ENCODE results near the gene NT5C1A. TPM values are rescaled to one million over a fixed set of nuclear protein-coding genes. Genes with fewer than 3 reads are reported as not detected.

NT5C1A gene
- polyA plus RNA-seq, 1 experiment, result not detected

GRCh38 chr1:39713557-39713956 lies 41.6 kb upstream of the NT5C1A start:
- POLR2A ChIA-PET, result no interaction called here
- no peak overlapping the region for H3K27ac ChIP-seq (ENCODE audit: low read depth, low read length)
- TF ChIP-seq, protein P1, sequence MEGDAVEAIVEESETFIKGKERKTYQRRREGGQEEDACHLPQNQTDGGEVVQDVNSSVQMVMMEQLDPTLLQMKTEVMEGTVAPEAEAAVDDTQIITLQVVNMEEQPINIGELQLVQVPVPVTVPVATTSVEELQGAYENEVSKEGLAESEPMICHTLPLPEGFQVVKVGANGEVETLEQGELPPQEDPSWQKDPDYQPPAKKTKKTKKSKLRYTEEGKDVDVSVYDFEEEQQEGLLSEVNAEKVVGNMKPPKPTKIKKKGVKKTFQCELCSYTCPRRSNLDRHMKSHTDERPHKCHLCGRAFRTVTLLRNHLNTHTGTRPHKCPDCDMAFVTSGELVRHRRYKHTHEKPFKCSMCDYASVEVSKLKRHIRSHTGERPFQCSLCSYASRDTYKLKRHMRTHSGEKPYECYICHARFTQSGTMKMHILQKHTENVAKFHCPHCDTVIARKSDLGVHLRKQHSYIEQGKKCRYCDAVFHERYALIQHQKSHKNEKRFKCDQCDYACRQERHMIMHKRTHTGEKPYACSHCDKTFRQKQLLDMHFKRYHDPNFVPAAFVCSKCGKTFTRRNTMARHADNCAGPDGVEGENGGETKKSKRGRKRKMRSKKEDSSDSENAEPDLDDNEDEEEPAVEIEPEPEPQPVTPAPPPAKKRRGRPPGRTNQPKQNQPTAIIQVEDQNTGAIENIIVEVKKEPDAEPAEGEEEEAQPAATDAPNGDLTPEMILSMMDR (IDR thresholded peaks at IDR 0.05; ENCODE audit: low read depth, low read length), result no peak
- DNase-seq (ENCODE audit: low read depth, low spot score), result no peak
- no peak overlapping the region for H3K4me3 ChIP-seq (ENCODE audit: low read depth, low read length)
- H3K9me3 ChIP-seq (ENCODE audit: control insufficient read depth, insufficient read depth, low read length), result no peaks in the 10 kb centered on the region
- CTCF ChIA-PET, result interaction anchor here (1.1 to 1.7 kb wide), 2 partner anchors 13 to 107 kb away, joined by 3 to 6 read pairs; no protein-coding TSS in a partner anchor
- H3K27me3 ChIP-seq (ENCODE audit: control insufficient read depth, insufficient read depth, low read length), result peaks cover 42% of the 10 kb centered on the region

DNA sequence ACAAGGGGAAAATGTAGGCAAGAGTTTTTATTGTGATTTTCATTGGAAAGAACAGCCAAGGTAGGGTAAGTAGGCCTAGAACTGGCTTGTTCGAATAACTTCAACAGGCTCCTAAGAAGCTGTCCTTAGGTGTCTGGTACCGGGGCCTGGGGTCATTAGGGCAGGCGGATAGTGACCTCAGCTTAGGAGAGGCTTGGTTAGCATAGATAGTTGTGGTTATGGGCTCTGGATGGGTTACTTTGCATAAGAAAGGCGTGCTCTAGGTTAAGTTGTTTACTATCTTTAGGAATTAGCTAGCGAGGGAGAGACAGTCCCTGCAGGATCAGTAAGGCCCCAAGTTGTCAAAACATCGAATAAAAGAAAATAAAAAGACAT lies 40.0 kb upstream of the NT5C1A start:
- DNase-seq (ENCODE audit: low read depth, low spot score), result no peak
- Histone ChIP-seq H3K9me3 (ENCODE audit: control insufficient read depth, insufficient read depth, low read length) (no peaks in the 10 kb centered on the region), H3K27me3 (ENCODE audit: control insufficient read depth, insufficient read depth, low read length) (peaks cover 34% of the 10 kb centered on the region), H3K27ac (ENCODE audit: low read depth, low read length) (no peak overlapping the region), H3K4me3 (ENCODE audit: low read depth, low read length) (no peak overlapping the region)
- ChIA-PET CTCF (interaction anchor here (1.0 to 1.6 kb wide), 3 partner anchors 39 to 106 kb away, joined by 3 to 4 read pairs (median 4); no protein-coding TSS in a partner anchor), POLR2A (no interaction called here)
- TF ChIP-seq, protein P1 (IDR thresholded peaks at IDR 0.05; ENCODE audit: low read depth, low read length), result no peak

GRCh38 chr1:39711104-39711965 lies 39.4 kb upstream of the NT5C1A start:
- TF ChIP-seq, protein P1 (IDR thresholded peaks at IDR 0.05; ENCODE audit: low read depth, low read length), result no peak
- CTCF ChIA-PET, result interaction anchor here (1.0 to 1.6 kb wide), 3 partner anchors 54 to 105 kb away, joined by 3 to 4 read pairs (median 3); no protein-coding TSS in a partner anchor
- H3K9me3 ChIP-seq (ENCODE audit: control insufficient read depth, insufficient read depth, low read length), result no peaks in the 10 kb centered on the region
- no peak overlapping the region for H3K4me3 ChIP-seq (ENCODE audit: low read depth, low read length)
- H3K27me3 ChIP-seq (ENCODE audit: control insufficient read depth, insufficient read depth, low read length), result peaks cover 37% of the 10 kb centered on the region
- POLR2A ChIA-PET, result no interaction called here
- no peak overlapping the region for H3K27ac ChIP-seq (ENCODE audit: low read depth, low read length)
- no peak for DNase-seq (ENCODE audit: low read depth, low spot score)

GRCh38 chr1:39707506-39707905 lies 35.6 kb upstream of the NT5C1A start:
- peaks cover 31% of the 10 kb centered on the region for H3K27me3 ChIP-seq (ENCODE audit: control insufficient read depth, insufficient read depth, low read length)
- TF ChIP-seq, protein P1 (IDR thresholded peaks at IDR 0.05; ENCODE audit: low read depth, low read length), result no peak
- H3K9me3 ChIP-seq (ENCODE audit: control insufficient read depth, insufficient read depth, low read length), result no peaks in the 10 kb centered on the region
- CTCF ChIA-PET, result no interaction called here
- no peak overlapping the region for H3K27ac ChIP-seq (ENCODE audit: low read depth, low read length)
- POLR2A ChIA-PET, result no interaction called here
- no peak overlapping the region for H3K4me3 ChIP-seq (ENCODE audit: low read depth, low read length)
- DNase-seq (ENCODE audit: low read depth, low spot score), result no peak

DNA sequence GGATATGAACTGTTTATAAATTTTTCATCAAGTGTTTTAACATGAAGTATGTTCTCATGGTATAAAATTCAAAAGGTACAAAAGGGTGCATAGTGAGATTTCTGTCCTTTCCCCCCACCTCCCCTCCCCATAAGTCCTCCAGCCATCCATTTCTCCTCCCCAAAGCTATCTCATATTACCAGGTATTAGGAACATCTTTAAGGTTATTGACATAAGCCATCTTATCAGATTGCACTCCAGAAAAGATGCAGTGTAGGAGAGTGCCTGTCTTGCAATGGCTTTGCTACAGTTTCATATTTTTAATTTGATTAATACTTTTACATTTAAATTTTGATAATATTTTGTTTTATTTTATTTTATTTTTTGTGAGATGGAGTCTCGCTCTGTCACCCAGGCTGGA lies 32.9 kb upstream of the NT5C1A start:
- no peak for DNase-seq (ENCODE audit: low read depth, low spot score)
- Histone ChIP-seq H3K27ac (ENCODE audit: low read depth, low read length) (no peak overlapping the region), H3K9me3 (ENCODE audit: control insufficient read depth, insufficient read depth, low read length) (no peaks in the 10 kb centered on the region), H3K4me3 (ENCODE audit: low read depth, low read length) (no peak overlapping the region), H3K27me3 (ENCODE audit: control insufficient read depth, insufficient read depth, low read length) (peaks cover 43% of the 10 kb centered on the region)
- ChIA-PET CTCF (interaction anchor here (0.9 to 1.3 kb wide), 2 partner anchors 47 to 99 kb away, joined by 3 to 9 read pairs; no protein-coding TSS in a partner anchor), POLR2A (no interaction called here)
- TF ChIP-seq, protein P1 (IDR thresholded peaks at IDR 0.05; ENCODE audit: low read depth, low read length), result no peak
